Measurements from ENCODE around the gene IBA57.
A peak's percentile ranks its signal among the peaks of the same experiment; 100 is the strongest.

Gene IBA57

DNA sequence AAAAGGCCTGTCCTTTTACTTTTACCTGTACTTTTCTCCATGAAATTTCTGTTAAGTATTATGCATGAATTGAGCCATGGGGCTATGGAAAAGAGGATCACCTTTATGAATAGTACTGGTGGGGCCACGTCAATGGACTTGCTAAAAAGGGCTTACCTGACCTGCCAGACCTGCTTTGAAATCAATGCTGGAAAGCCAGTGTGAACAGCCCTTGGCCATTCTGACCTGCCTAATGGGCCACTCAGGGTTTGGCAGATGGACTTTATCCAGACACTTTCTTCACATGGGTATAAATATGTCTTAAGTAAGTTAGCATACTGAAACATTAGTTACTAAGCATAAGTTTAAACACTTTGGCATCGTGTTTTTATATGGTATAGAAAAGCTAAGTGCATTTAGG, 33.8 kb upstream of the IBA57 start:
- H2AK5ac ChIP-seq (ENCODE audit: low read length, severe bottlenecking): no peak overlapping the region
- no peak overlapping the region for H3K4me2 ChIP-seq (ENCODE audit: low read length, poor library complexity, severe bottlenecking)
- DNase-seq: no peak
- no peaks in the 10 kb centered on the region for H3K9me3 ChIP-seq (ENCODE audit: control insufficient read depth, low read length)
- no peak overlapping the region for H3K18ac ChIP-seq (ENCODE audit: low read depth in 1 of 2, low read length in 2 of 2)
- no peak overlapping the region for H4K91ac ChIP-seq (ENCODE audit: low read length)
- 71% methylated on average over 2 of the region's 2 CpGs for WGBS
- no peak overlapping the region for H4K8ac ChIP-seq (ENCODE audit: low read length)
- H3K27me3 ChIP-seq (ENCODE audit: control insufficient read depth in 1 of 2, insufficient read depth in 1 of 2, low read length in 2 of 2): peaks cover 29 to 39% of the 10 kb centered on the region in 2 experiments
- H3K4me3 ChIP-seq (ENCODE audit: insufficient read depth in 1 of 2, low read depth in 1 of 2, low read length in 2 of 2): no peak overlapping the region
- H3K4me1 ChIP-seq (ENCODE audit: control insufficient read depth, insufficient read depth, low read depth, low read length): no peaks in the 10 kb centered on the region
- H2BK120ac ChIP-seq (ENCODE audit: low read depth, low read length): no peak overlapping the region
- no peaks in the 10 kb centered on the region for H3K79me1 ChIP-seq (replicated peaks; ENCODE audit: low read length, poor library complexity, severe bottlenecking)
- no peak overlapping the region for H3K23ac ChIP-seq (ENCODE audit: low read length in 2 of 2)
- no peak overlapping the region for H3K4ac ChIP-seq (ENCODE audit: low read depth in 1 of 2, low read length in 2 of 2)
- no peak overlapping the region for H2AFZ ChIP-seq (ENCODE audit: low read depth, low read length)
- no peak overlapping the region for H3K9ac ChIP-seq (ENCODE audit: low read length)
- H2BK12ac ChIP-seq (ENCODE audit: low read length in 2 of 2): no peak overlapping the region
- no peak overlapping the region for H2BK15ac ChIP-seq (ENCODE audit: low read depth, poor library complexity, severe bottlenecking)
- no peak overlapping the region for H2BK5ac ChIP-seq (ENCODE audit: low read depth, low read length, poor library complexity, severe bottlenecking)
- no peak overlapping the region for H3K14ac ChIP-seq (ENCODE audit: low read length in 2 of 2)
- H3K36me3 ChIP-seq (ENCODE audit: control insufficient read depth in 1 of 2, insufficient read depth in 2 of 2, low read depth in 1 of 2, low read length in 2 of 2): no peaks in the 10 kb centered on the region
- no peak overlapping the region for H3K27ac ChIP-seq (ENCODE audit: low read length, poor library complexity, severe bottlenecking)

DNA sequence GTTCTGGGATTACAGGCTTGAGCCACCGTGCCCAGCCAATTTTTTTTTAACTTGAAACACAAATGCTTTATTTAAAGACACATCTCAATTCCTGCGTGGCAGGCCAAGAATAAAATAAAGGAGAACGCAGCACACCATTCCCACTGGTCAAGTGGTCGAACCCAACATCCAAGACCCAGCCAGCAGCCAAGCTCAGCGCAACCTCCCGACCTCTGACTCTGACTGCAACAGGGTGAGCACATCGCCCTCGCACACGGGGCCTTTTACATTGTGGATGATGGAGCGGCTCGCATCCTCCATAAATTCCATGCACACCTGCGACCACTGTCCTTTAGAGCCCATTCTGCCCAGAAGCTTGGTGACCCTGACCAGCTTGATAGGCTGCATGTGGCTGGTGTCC, 31.0 kb upstream of the IBA57 start:
- Histone ChIP-seq H3K14ac (ENCODE audit: low read length in 2 of 2) (peak overlapping the region in 1 of 2 experiments; percentile 15), H3K27me3 (ENCODE audit: control insufficient read depth in 1 of 2, insufficient read depth in 1 of 2, low read length in 2 of 2) (peaks cover 24 to 40% of the 10 kb centered on the region in 2 experiments)

DNA sequence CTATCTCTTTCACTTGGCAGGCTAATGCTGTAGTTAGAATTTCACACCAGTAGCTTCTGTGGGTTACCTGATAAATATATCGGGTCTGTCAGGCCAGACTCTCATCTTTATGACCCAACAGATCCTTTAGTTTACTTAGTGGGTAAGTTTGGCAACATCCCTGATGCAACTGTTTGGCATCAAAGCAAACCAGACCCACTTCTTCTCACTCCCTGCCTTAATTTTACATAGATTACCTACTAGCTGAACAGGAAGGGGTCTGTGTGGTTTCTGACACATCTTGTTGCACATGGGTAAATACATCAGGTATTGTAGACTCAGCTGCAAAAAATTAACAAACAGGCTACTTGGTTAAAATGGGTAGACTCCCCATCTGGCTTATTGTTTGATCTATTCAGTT, 28.7 kb upstream of the IBA57 start:
- 60% methylated on average over 1 of the region's 1 CpG for WGBS
- no peak for DNase-seq
- peaks cover 0 to 6% of the 10 kb centered on the region in 2 experiments for H3K36me3 ChIP-seq (ENCODE audit: control insufficient read depth in 1 of 2, insufficient read depth in 2 of 2, low read depth in 1 of 2, low read length in 2 of 2)
- no peak overlapping the region for H4K91ac ChIP-seq (ENCODE audit: low read length)
- H3K4me2 ChIP-seq (ENCODE audit: low read length, poor library complexity, severe bottlenecking): no peak overlapping the region
- no peak overlapping the region for H3K4ac ChIP-seq (ENCODE audit: low read depth in 1 of 2, low read length in 2 of 2)
- H3K27me3 ChIP-seq (ENCODE audit: control insufficient read depth in 1 of 2, insufficient read depth in 1 of 2, low read length in 2 of 2): peaks cover 24 to 34% of the 10 kb centered on the region in 2 experiments
- no peak overlapping the region for H2BK15ac ChIP-seq (ENCODE audit: low read depth, poor library complexity, severe bottlenecking)
- no peak overlapping the region for H2AFZ ChIP-seq (ENCODE audit: low read depth, low read length)
- H3K9me3 ChIP-seq (ENCODE audit: control insufficient read depth, low read length): no peaks in the 10 kb centered on the region
- no peak overlapping the region for H2BK120ac ChIP-seq (ENCODE audit: low read depth, low read length)
- H3K79me1 ChIP-seq (replicated peaks; ENCODE audit: low read length, poor library complexity, severe bottlenecking): no peaks in the 10 kb centered on the region
- H3K18ac ChIP-seq (ENCODE audit: low read depth in 1 of 2, low read length in 2 of 2): no peak overlapping the region
- H2AK5ac ChIP-seq (ENCODE audit: low read length, severe bottlenecking): no peak overlapping the region
- H3K14ac ChIP-seq (ENCODE audit: low read length in 2 of 2): no peak overlapping the region
- H3K23ac ChIP-seq (ENCODE audit: low read length in 2 of 2): no peak overlapping the region
- H4K8ac ChIP-seq (ENCODE audit: low read length): no peak overlapping the region
- no peak overlapping the region for H3K9ac ChIP-seq (ENCODE audit: low read length)
- H2BK12ac ChIP-seq (ENCODE audit: low read length in 2 of 2): no peak overlapping the region
- H3K27ac ChIP-seq (ENCODE audit: low read length, poor library complexity, severe bottlenecking): no peak overlapping the region
- H2BK5ac ChIP-seq (ENCODE audit: low read depth, low read length, poor library complexity, severe bottlenecking): no peak overlapping the region
- H3K4me3 ChIP-seq (ENCODE audit: insufficient read depth in 1 of 2, low read depth in 1 of 2, low read length in 2 of 2): no peak overlapping the region
- H3K4me1 ChIP-seq (ENCODE audit: control insufficient read depth, insufficient read depth, low read depth, low read length): peaks cover 10% of the 10 kb centered on the region

More for the DNA sequence above, 31.0 kb upstream of the IBA57 start:
- H4K91ac ChIP-seq (ENCODE audit: low read length): no peak overlapping the region
- no peak overlapping the region for H3K27ac ChIP-seq (ENCODE audit: low read length, poor library complexity, severe bottlenecking)
- H4K8ac ChIP-seq (ENCODE audit: low read length): no peak overlapping the region
- no peaks in the 10 kb centered on the region for H3K79me1 ChIP-seq (replicated peaks; ENCODE audit: low read length, poor library complexity, severe bottlenecking)
- H2AFZ ChIP-seq (ENCODE audit: low read depth, low read length): no peak overlapping the region
- H3K9me3 ChIP-seq (ENCODE audit: control insufficient read depth, low read length): no peaks in the 10 kb centered on the region
- peak overlapping the region in 1 of 2 experiments; percentile 2 for H3K4me3 ChIP-seq (ENCODE audit: insufficient read depth in 1 of 2, low read depth in 1 of 2, low read length in 2 of 2)
- no peak overlapping the region for H3K4me2 ChIP-seq (ENCODE audit: low read length, poor library complexity, severe bottlenecking)
- no peak overlapping the region for H2BK15ac ChIP-seq (ENCODE audit: low read depth, poor library complexity, severe bottlenecking)
- H3K36me3 ChIP-seq (ENCODE audit: control insufficient read depth in 1 of 2, insufficient read depth in 2 of 2, low read depth in 1 of 2, low read length in 2 of 2): no peaks in the 10 kb centered on the region
- H2BK5ac ChIP-seq (ENCODE audit: low read depth, low read length, poor library complexity, severe bottlenecking): no peak overlapping the region
- H3K4ac ChIP-seq (ENCODE audit: low read depth in 1 of 2, low read length in 2 of 2): no peak overlapping the region
- 88% methylated on average over 12 of the region's 12 CpGs for WGBS
- no peak overlapping the region for H2AK5ac ChIP-seq (ENCODE audit: low read length, severe bottlenecking)
- no peak overlapping the region for H3K9ac ChIP-seq (ENCODE audit: low read length)
- H2BK120ac ChIP-seq (ENCODE audit: low read depth, low read length): no peak overlapping the region
- H3K18ac ChIP-seq (ENCODE audit: low read depth in 1 of 2, low read length in 2 of 2): no peak overlapping the region
- H2BK12ac ChIP-seq (ENCODE audit: low read length in 2 of 2): no peak overlapping the region
- no peak for DNase-seq
- no peak overlapping the region for H3K23ac ChIP-seq (ENCODE audit: low read length in 2 of 2)
- peaks cover 2% of the 10 kb centered on the region for H3K4me1 ChIP-seq (ENCODE audit: control insufficient read depth, insufficient read depth, low read depth, low read length)

DNA sequence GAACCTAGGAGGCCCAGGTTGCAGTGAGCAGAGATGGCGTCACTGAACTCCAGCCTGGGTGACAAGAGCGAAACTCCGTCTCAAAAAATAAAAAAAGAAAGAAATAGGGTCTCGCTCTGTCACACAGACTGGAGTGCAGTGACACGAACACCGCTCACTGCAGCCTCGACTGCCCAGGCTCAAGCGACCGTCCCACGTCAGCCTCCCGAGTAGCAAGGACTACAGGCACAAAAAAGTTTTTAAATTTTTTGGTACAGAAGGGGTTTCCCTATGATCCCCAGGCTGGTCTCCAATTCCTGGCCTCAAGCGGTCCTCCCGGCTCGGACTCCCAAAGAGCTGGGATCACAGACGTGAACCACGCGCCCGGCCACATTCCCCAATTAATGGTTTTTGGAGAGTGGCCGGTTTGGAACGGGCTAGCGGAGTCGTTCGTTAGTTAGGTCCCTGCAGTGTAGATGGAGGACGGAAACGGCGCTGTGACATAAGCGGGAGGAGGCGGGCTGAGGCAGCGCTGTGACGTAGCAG, 26.1 kb upstream of the IBA57 start:
- H3K14ac ChIP-seq (ENCODE audit: low read length in 2 of 2): no peak overlapping the region
- no peak overlapping the region for H4K91ac ChIP-seq (ENCODE audit: low read length)
- no peak overlapping the region for H3K23ac ChIP-seq (ENCODE audit: low read length in 2 of 2)
- peak overlapping the region; percentile 44 for H2BK120ac ChIP-seq (ENCODE audit: low read depth, low read length)
- 31% methylated on average over 30 of the region's 30 CpGs for WGBS
- peak overlapping the region; percentile 98 to 99 for H3K4me3 ChIP-seq (ENCODE audit: insufficient read depth in 1 of 2, low read depth in 1 of 2, low read length in 2 of 2)
- H2AK5ac ChIP-seq (ENCODE audit: low read length, severe bottlenecking): no peak overlapping the region
- peaks cover 33% of the 10 kb centered on the region for H3K4me1 ChIP-seq (ENCODE audit: control insufficient read depth, insufficient read depth, low read depth, low read length)
- peak overlapping the region; percentile 72 for H3K4me2 ChIP-seq (ENCODE audit: low read length, poor library complexity, severe bottlenecking)
- no peak overlapping the region for H2BK12ac ChIP-seq (ENCODE audit: low read length in 2 of 2)
- H4K8ac ChIP-seq (ENCODE audit: low read length): peak overlapping the region; percentile 94
- H3K79me1 ChIP-seq (replicated peaks; ENCODE audit: low read length, poor library complexity, severe bottlenecking): no peaks in the 10 kb centered on the region
- H2AFZ ChIP-seq (ENCODE audit: low read depth, low read length): peak overlapping the region; percentile 65
- peak overlapping the region; percentile 98 for H3K9ac ChIP-seq (ENCODE audit: low read length)
- DNase-seq: no peak
- peak overlapping the region; percentile 54 to 78 for H3K18ac ChIP-seq (ENCODE audit: low read depth in 1 of 2, low read length in 2 of 2)
- peaks cover 18 to 27% of the 10 kb centered on the region in 2 experiments for H3K27me3 ChIP-seq (ENCODE audit: control insufficient read depth in 1 of 2, insufficient read depth in 1 of 2, low read length in 2 of 2)
- no peak overlapping the region for H2BK5ac ChIP-seq (ENCODE audit: low read depth, low read length, poor library complexity, severe bottlenecking)
- H3K36me3 ChIP-seq (ENCODE audit: control insufficient read depth in 1 of 2, insufficient read depth in 2 of 2, low read depth in 1 of 2, low read length in 2 of 2): peaks cover 0 to 27% of the 10 kb centered on the region in 2 experiments
- no peak overlapping the region for H2BK15ac ChIP-seq (ENCODE audit: low read depth, poor library complexity, severe bottlenecking)
- peak overlapping the region; percentile 43 for H3K27ac ChIP-seq (ENCODE audit: low read length, poor library complexity, severe bottlenecking)
- no peaks in the 10 kb centered on the region for H3K9me3 ChIP-seq (ENCODE audit: control insufficient read depth, low read length)
- H3K4ac ChIP-seq (ENCODE audit: low read depth in 1 of 2, low read length in 2 of 2): peak overlapping the region in 1 of 2 experiments; percentile 41

Measured in mesenchymal stem cell (in vitro differentiated cells and primary cell).